K562 (cell line): ENCODE data around the gene STX3. TPM values are rescaled to one million over a fixed set of nuclear protein-coding genes. Genes with fewer than 3 reads are reported as not detected.

Experiments used
- CBX3 ChIP-seq, 2 experiments: IDR thresholded peaks; 1 replicate in 1 of 2; 2 replicates in 1 of 2; pipeline ENCODE4 v1.6.1; 2012; ENCODE audit warnings: inconsistent platforms in 2 of 2, low read length in 2 of 2, borderline replicate concordance in 1 of 2, control low read depth in 1 of 2
- CGGBP1 ChIP-seq: fragments of 250-450 bp; sonication (Bioruptor Pico); IDR thresholded peaks from 2 replicates; pipeline ENCODE4 v1.9.0; 2021; ENCODE audit warnings: mild to moderate bottlenecking
- CHD4 ChIP-seq: fragments of 200-600 bp; sonication (generic); IDR thresholded peaks from 3 replicates; pipeline ENCODE4 v1.6.1; 2012; ENCODE audit warnings: low read depth, mild to moderate bottlenecking, mixed read lengths, low read length, inconsistent platforms; ENCODE audit not compliant: insufficient read depth, insufficient replicate concordance, poor library complexity, severe bottlenecking
- E2F4 ChIP-seq: sonication (generic); formaldehyde crosslinking; IDR thresholded peaks from 2 replicates; pipeline ENCODE4 v1.8.0; 2022; ENCODE audit warnings: mild to moderate bottlenecking, low read depth, missing genetic modification reagents
- ESRRA ChIP-seq: fragments of 450-650 bp; IDR thresholded peaks from 2 replicates; pipeline ENCODE4 v1.6.1; 2014; ENCODE audit warnings: low read depth, mild to moderate bottlenecking, moderate library complexity, borderline replicate concordance
- ETS2 ChIP-seq: IDR thresholded peaks from 2 replicates; pipeline ENCODE4 v1.6.1; 2016; ENCODE audit warnings: borderline replicate concordance, missing genetic modification characterization, mild to moderate bottlenecking, moderate library complexity, missing compliant biosample characterization; ENCODE audit not compliant: poor library complexity, severe bottlenecking
- GABPB1 ChIP-seq: sonication (generic); formaldehyde crosslinking; IDR thresholded peaks from 2 replicates; pipeline ENCODE4 v1.8.0; 2022; ENCODE audit warnings: mild to moderate bottlenecking, missing genetic modification reagents
- GMEB1 ChIP-seq: fragments of 250-450 bp; sonication (Bioruptor Pico); IDR thresholded peaks from 2 replicates; pipeline ENCODE4 v1.4.0; 2020; ENCODE audit warnings: mild to moderate bottlenecking
- HMG20B ChIP-seq: fragments of 250-450 bp; sonication (Bioruptor Pico); IDR thresholded peaks from 2 replicates; pipeline ENCODE4 v1.5.0; 2021; ENCODE audit warnings: mild to moderate bottlenecking
- KDM1A ChIP-seq, 2 experiments: fragments of 450-650 bp; IDR thresholded peaks; 2 replicates each; pipeline ENCODE4 v1.6.1; 2016; ENCODE audit warnings: mild to moderate bottlenecking in 2 of 2
- MED1 ChIP-seq: sonication (generic); formaldehyde crosslinking; IDR thresholded peaks from 2 replicates; pipeline ENCODE4 v1.8.1; 2023; ENCODE audit warnings: missing genetic modification reagents, borderline replicate concordance
- POLR2AphosphoS2 ChIP-seq: IDR thresholded peaks from 2 replicates; pipeline ENCODE4 v1.6.1; 2012; ENCODE audit warnings: low read length, improper control_type of control experiment
- RBM14 ChIP-seq: fragments of 200-400 bp; formaldehyde crosslinking; IDR thresholded peaks from 2 replicates; pipeline ENCODE4 v1.6.1; 2018; ENCODE audit warnings: low read depth, mild to moderate bottlenecking, low read length, moderate library complexity, borderline replicate concordance; ENCODE audit not compliant: insufficient read depth
- RUNX1 ChIP-seq: sonication (generic); IDR thresholded peaks from 2 replicates; pipeline ENCODE4 v1.6.1; 2016; ENCODE audit warnings: antibody characterized with exemption, low read depth
- SLC30A9 ChIP-seq: fragments of 250-450 bp; sonication (Bioruptor Pico); IDR thresholded peaks from 2 replicates; pipeline ENCODE4 v1.8.0; 2022; ENCODE audit warnings: mild to moderate bottlenecking, moderate library complexity
- XRCC4 ChIP-seq: IDR thresholded peaks from one replicate; pipeline ENCODE4 v1.6.1; 2011; ENCODE audit not compliant: insufficient read depth, insufficient read length; ENCODE audit errors: extremely low read depth
- YY1 ChIP-seq, 3 experiments: IDR thresholded peaks; 2 replicates each; pipeline ENCODE4 v1.6.1; 2011; ENCODE audit warnings: low read length in 2 of 3, mild to moderate bottlenecking in 2 of 3, moderate library complexity in 2 of 3, borderline replicate concordance in 1 of 3, control low read depth in 1 of 3, low read depth in 1 of 3; ENCODE audit not compliant: insufficient read depth in 3 of 3, insufficient replicate concordance in 2 of 3, control insufficient read depth in 1 of 3, insufficient read length in 1 of 3; ENCODE audit errors: extremely low read depth in 1 of 3
- ZFP30 ChIP-seq: fragments of 250-450 bp; sonication (Bioruptor Pico); IDR thresholded peaks from 2 replicates; pipeline ENCODE4 v1.8.0; 2022; ENCODE audit warnings: moderate library complexity, mild to moderate bottlenecking, inconsistent platforms, borderline replicate concordance
- ZNF197 ChIP-seq: fragments of 200-800 bp; sonication (Bioruptor generic); IDR thresholded peaks from 2 replicates; pipeline ENCODE4 v1.6.1; 2016; ENCODE audit warnings: low read depth, missing genetic modification characterization, missing compliant biosample characterization
- ZNF280B ChIP-seq: fragments of 250-450 bp; sonication (Bioruptor Pico); IDR thresholded peaks from 2 replicates; pipeline ENCODE4 v1.5.1; 2021; ENCODE audit warnings: mild to moderate bottlenecking
- ZNF3 ChIP-seq: fragments of 250-450 bp; sonication (Bioruptor Pico); IDR thresholded peaks from 2 replicates; pipeline ENCODE4 v1.5.0; 2021; ENCODE audit warnings: mild to moderate bottlenecking, moderate library complexity
- ZNF324 ChIP-seq: fragments of 250-450 bp; sonication (Bioruptor Pico); IDR thresholded peaks from 2 replicates; pipeline ENCODE4 v1.4.0; 2020; ENCODE audit warnings: mild to moderate bottlenecking
- ZNF75A ChIP-seq: fragments of 450-650 bp; formaldehyde crosslinking; IDR thresholded peaks from 2 replicates; pipeline ENCODE4 v1.4.0; 2020; ENCODE audit warnings: mild to moderate bottlenecking
- polyA plus RNA-seq, 8 experiments: library from polyadenylated mRNA; depleted of rRNA in 4 of 8; stranded (reverse) in 5 of 8; unstranded in 3 of 8; fragments of >200 nt; fragmentation: Nextera tagmentation in 2 of 8; fragmentation: Illumina TruSeq in 1 of 8; extraction: Ambion mirVana in 2 of 8; extraction: Trizol in 1 of 8; gene quantifications; 2 replicates each; pipeline versions ENCODE4 v1.2.1 to v1.2.3, GENCODE V29; 2011 to 2014; ENCODE audit warnings: inconsistent platforms in 1 of 8, missing spikeins in 1 of 8
- total RNA-seq, 7 experiments: library from RNA; depleted of rRNA in 6 of 7; stranded (reverse); fragments of >200 nt in 6 of 7; fragmentation: Illumina TruSeq in 2 of 7; extraction: Trizol in 2 of 7; gene quantifications; 2 replicates each; pipeline versions ENCODE4 v1.2.1 to v1.2.3, GENCODE V29; 2011 to 2021; ENCODE audit warnings: low replicate concordance in 1 of 7

Gene STX3
- total and polyA plus RNA-seq, 9 of the 15 experiments (the other 6 are each of a cell fraction or from before 2014, with no cell fraction given), result 12.0 to 91.6 (median 48.7) TPM

GRCh38 chr11:59706518-59707285 lies 48.5 kb upstream of the STX3 start (continued):
- TF ChIP-seq YY1 (IDR thresholded peaks at IDR 0.05; ENCODE audit: borderline replicate concordance in 1 of 3, control insufficient read depth in 1 of 3, extremely low read depth in 1 of 3, insufficient read depth in 3 of 3, insufficient read length in 1 of 3, insufficient replicate concordance in 2 of 3, low read depth in 1 of 3, low read length in 2 of 3) (no peak), ZFP30 (CRISPR knock-in tag) (no peak), E2F4 (CRISPR knock-in tag) (no peak), CHD4 (no peak), SLC30A9 (CRISPR knock-in tag) (no peak), HMG20B (CRISPR knock-in tag) (no peak), CGGBP1 (no peak), GABPB1 (CRISPR knock-in tag) (peak; percentile 35; the same call in 1 of the 2 replicates), ESRRA (peak; percentile 71; the same call in 1 of the 2 replicates), POLR2AphosphoS2 (no peak), ZNF280B (CRISPR knock-in tag) (no peak), KDM1A (IDR thresholded peaks at IDR 0.05) (peak; percentile 99), GMEB1 (no peak), CBX3 (IDR thresholded peaks at IDR 0.05; ENCODE audit: borderline replicate concordance in 1 of 2, low read length in 2 of 2) (peak in 1 of 2 experiments; percentile 58; a peak in 1 of 3 replicates), RBM14 (no peak), MED1 (CRISPR knock-in tag) (no peak), ETS2 (tag) (no peak), ZNF324 (no peak), RUNX1 (peak; percentile 92), ZNF3 (CRISPR knock-in tag) (no peak), ZNF75A (no peak), ZNF197 (peak; percentile 94), XRCC4 (no peak)
